Measurements from ENCODE around the gene TPSAB1.

- TF ChIP-seq EZH2phosphoT487 (IDR thresholded peaks at IDR 0.05; ENCODE audit: borderline replicate concordance) (no peak), CTCF (conservative IDR thresholded peaks at IDR 0.05; ENCODE audit: low read length) (no peak)
These were observed 22.3 kb downstream of the TPSAB1 start for GRCh38 chr16:1262846-1263221.
